Loucy (cell line): Measurements from ENCODE around the gene XG.

Experiments
- H2AFZ ChIP-seq: fragments of 200-600 bp; sonication (generic); 2 replicates; pipeline ENCODE4 v1.6.0; 2016; ENCODE audit warnings: antibody characterized with exemption, mild to moderate bottlenecking, low read length, moderate library complexity
- H3F3A ChIP-seq: fragments of 200-600 bp; 2 replicates; pipeline ENCODE4 v1.6.0; 2016; ENCODE audit warnings: antibody characterized with exemption, low read depth, mild to moderate bottlenecking
- H3K27me3 ChIP-seq: fragments of 200-600 bp; sonication (generic); 2 replicates; pipeline ENCODE4 v1.6.1; 2014; ENCODE audit warnings: low read length, mild to moderate bottlenecking; ENCODE audit not compliant: insufficient read depth, poor library complexity, severe bottlenecking
- H3K36me3 ChIP-seq: fragments of 200-600 bp; sonication (generic); 2 replicates; pipeline ENCODE4 v1.6.1; 2016; ENCODE audit warnings: low read length; ENCODE audit not compliant: insufficient read depth
- H3K4me1 ChIP-seq: fragments of 200-600 bp; sonication (generic); 2 replicates; pipeline ENCODE4 v1.5.1; 2014; ENCODE audit warnings: low read length, mild to moderate bottlenecking; ENCODE audit not compliant: insufficient read depth, poor library complexity, severe bottlenecking
- H3K4me2 ChIP-seq: fragments of 200-600 bp; sonication (generic); 2 replicates; pipeline ENCODE4 v1.6.0; 2014; ENCODE audit warnings: antibody characterized with exemption, low read length, low read depth, mild to moderate bottlenecking; ENCODE audit not compliant: poor library complexity, severe bottlenecking
- H3K4me3 ChIP-seq: fragments of 200-600 bp; sonication (generic); 2 replicates; pipeline ENCODE4 v1.5.1; 2014; ENCODE audit warnings: low read length, mild to moderate bottlenecking, mixed read lengths; ENCODE audit not compliant: poor library complexity, severe bottlenecking
- H3K79me2 ChIP-seq: fragments of 200-600 bp; sonication (generic); 2 replicates; pipeline ENCODE4 v1.6.1; 2014; ENCODE audit warnings: low read length; ENCODE audit not compliant: insufficient read depth
- H3K9ac ChIP-seq: fragments of 200-600 bp; sonication (generic); 2 replicates; pipeline ENCODE4 v1.6.0; 2014; ENCODE audit warnings: mild to moderate bottlenecking, low read depth, low read length, moderate library complexity; ENCODE audit not compliant: poor library complexity, severe bottlenecking
- H3K9me2 ChIP-seq: fragments of 200-600 bp; sonication (generic); replicated peaks from 2 replicates; pipeline ENCODE4 v1.6.1; 2016; ENCODE audit warnings: low read depth, low read length, mixed read lengths
- H3K9me3 ChIP-seq: fragments of 200-600 bp; sonication (generic); 2 replicates; pipeline ENCODE4 v1.6.1; 2014; ENCODE audit warnings: mild to moderate bottlenecking, antibody characterized with exemption, low read length, low read depth; ENCODE audit not compliant: insufficient read depth
- H4K20me1 ChIP-seq: fragments of 200-600 bp; sonication (generic); 2 replicates; pipeline ENCODE4 v1.6.0; 2014; ENCODE audit warnings: antibody characterized with exemption, low read length, mild to moderate bottlenecking; ENCODE audit not compliant: insufficient read depth, poor library complexity, severe bottlenecking
- CTCF ChIP-seq: fragments of 200-600 bp; sonication (generic); conservative IDR thresholded peaks from 2 replicates; pipeline ENCODE4 v1.5.1; 2014; ENCODE audit warnings: mild to moderate bottlenecking, antibody characterized with exemption, low read length
- EZH2phosphoT487 ChIP-seq: fragments of 200-600 bp; IDR thresholded peaks from 2 replicates; pipeline ENCODE4 v1.6.1; 2018; ENCODE audit warnings: antibody characterized with exemption, mild to moderate bottlenecking, moderate library complexity, borderline replicate concordance

The XG gene

GRCh38 chrX:2863646-2864045 is 111.8 kb downstream of the XG start:
- H3K9ac ChIP-seq, result no peak overlapping the region
- no peak overlapping the region for H3K4me3 ChIP-seq
- H3K4me2 ChIP-seq, result no peak overlapping the region
- H2AFZ ChIP-seq, result no peak overlapping the region
- no peaks in the 10 kb centered on the region for H3K79me2 ChIP-seq
- no peaks in the 10 kb centered on the region for H4K20me1 ChIP-seq
- no peaks in the 10 kb centered on the region for H3K9me2 ChIP-seq
- no peaks in the 10 kb centered on the region for H3F3A ChIP-seq
- H3K9me3 ChIP-seq, result no peaks in the 10 kb centered on the region
- TF ChIP-seq CTCF, result no peak
- TF ChIP-seq EZH2phosphoT487, result no peak
- H3K27me3 ChIP-seq, result no peaks in the 10 kb centered on the region
- H3K36me3 ChIP-seq, result no peaks in the 10 kb centered on the region
- H3K4me1 ChIP-seq, result no peaks in the 10 kb centered on the region
